WERI-Rb-1 (cell line): Measurements from ENCODE around the gene PSMF1.

ENCODE experiments used
- DNase-seq: peaks from one replicate; pipeline ENCODE4 v3.0.0-alpha.2; 2020
- H3K27ac ChIP-seq: fragments of 250-450 bp; sonication (Bioruptor Pico); 2 replicates; pipeline ENCODE4 v1.5.1; 2020; ENCODE audit warnings: mild to moderate bottlenecking, moderate library complexity
- H3K27me3 ChIP-seq: fragments of 250-450 bp; sonication (Bioruptor Pico); 2 replicates; pipeline ENCODE4 v1.5.1; 2021; ENCODE audit warnings: mild to moderate bottlenecking, low read depth, moderate library complexity; ENCODE audit not compliant: insufficient read depth, severe bottlenecking
- H3K36me3 ChIP-seq: fragments of 250-450 bp; sonication (Bioruptor Pico); 2 replicates; pipeline ENCODE4 v1.5.1; 2020; ENCODE audit warnings: mild to moderate bottlenecking, moderate library complexity
- H3K4me3 ChIP-seq: 2 replicates; pipeline ENCODE4 v1.5.1; 2011; ENCODE audit warnings: low read depth, mild to moderate bottlenecking, control low read depth, low read length
- H3K9me3 ChIP-seq: fragments of 250-450 bp; sonication (Bioruptor Pico); 2 replicates; pipeline ENCODE4 v1.5.1; 2021; ENCODE audit warnings: mild to moderate bottlenecking, moderate library complexity; ENCODE audit not compliant: severe bottlenecking
- TF ChIP-seq, protein P1 (sequence below): IDR thresholded peaks from 2 replicates; pipeline ENCODE4 v1.5.1; 2011; ENCODE audit warnings: low read depth, mild to moderate bottlenecking, control low read depth, inconsistent platforms, low read length

The PSMF1 gene

DNA sequence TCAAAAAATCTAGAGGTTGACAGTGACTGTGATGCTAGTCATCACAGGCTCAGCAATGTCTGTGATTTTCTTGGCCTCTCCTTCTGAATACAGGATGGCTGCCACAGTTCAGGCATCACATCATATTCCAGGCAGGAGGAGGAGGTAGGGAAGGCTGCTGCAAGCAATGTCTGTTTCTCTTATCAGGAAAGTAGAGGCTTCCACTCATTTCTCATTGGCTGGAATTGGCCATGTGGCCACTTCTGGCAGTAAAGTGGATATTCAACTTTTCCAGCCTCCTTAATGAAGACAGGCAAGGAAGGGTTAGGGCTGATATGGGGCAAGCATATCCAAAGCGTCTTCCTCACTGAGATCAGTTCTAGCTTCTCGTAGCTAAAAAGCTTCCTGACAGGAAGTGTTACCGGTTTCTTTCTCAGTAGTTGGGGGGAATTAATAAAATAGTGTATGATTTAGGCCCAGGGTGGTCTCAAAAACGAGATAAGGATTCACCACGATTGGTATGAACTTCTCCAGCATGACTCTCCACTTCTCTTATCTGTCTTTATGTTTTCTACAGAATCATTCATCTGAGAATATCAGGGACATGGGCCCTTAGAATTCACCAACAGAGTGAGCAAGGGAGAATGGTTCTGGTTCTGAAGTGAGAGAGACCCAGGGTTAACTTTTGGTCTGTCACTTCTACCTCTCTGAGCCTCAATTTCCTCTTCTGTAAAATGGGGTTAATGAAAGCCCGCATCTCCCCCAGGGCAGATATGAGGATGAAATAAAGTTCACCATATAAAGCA, 32.7 kb upstream of the PSMF1 start:
- no peak for DNase-seq
- Histone ChIP-seq H3K27me3 (no peaks in the 10 kb centered on the region), H3K36me3 (no peaks in the 10 kb centered on the region), H3K4me3 (no peak overlapping the region), H3K9me3 (peaks cover 16% of the 10 kb centered on the region), H3K27ac (no peak overlapping the region)
- TF ChIP-seq, protein P1, sequence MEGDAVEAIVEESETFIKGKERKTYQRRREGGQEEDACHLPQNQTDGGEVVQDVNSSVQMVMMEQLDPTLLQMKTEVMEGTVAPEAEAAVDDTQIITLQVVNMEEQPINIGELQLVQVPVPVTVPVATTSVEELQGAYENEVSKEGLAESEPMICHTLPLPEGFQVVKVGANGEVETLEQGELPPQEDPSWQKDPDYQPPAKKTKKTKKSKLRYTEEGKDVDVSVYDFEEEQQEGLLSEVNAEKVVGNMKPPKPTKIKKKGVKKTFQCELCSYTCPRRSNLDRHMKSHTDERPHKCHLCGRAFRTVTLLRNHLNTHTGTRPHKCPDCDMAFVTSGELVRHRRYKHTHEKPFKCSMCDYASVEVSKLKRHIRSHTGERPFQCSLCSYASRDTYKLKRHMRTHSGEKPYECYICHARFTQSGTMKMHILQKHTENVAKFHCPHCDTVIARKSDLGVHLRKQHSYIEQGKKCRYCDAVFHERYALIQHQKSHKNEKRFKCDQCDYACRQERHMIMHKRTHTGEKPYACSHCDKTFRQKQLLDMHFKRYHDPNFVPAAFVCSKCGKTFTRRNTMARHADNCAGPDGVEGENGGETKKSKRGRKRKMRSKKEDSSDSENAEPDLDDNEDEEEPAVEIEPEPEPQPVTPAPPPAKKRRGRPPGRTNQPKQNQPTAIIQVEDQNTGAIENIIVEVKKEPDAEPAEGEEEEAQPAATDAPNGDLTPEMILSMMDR: no peak

DNA sequence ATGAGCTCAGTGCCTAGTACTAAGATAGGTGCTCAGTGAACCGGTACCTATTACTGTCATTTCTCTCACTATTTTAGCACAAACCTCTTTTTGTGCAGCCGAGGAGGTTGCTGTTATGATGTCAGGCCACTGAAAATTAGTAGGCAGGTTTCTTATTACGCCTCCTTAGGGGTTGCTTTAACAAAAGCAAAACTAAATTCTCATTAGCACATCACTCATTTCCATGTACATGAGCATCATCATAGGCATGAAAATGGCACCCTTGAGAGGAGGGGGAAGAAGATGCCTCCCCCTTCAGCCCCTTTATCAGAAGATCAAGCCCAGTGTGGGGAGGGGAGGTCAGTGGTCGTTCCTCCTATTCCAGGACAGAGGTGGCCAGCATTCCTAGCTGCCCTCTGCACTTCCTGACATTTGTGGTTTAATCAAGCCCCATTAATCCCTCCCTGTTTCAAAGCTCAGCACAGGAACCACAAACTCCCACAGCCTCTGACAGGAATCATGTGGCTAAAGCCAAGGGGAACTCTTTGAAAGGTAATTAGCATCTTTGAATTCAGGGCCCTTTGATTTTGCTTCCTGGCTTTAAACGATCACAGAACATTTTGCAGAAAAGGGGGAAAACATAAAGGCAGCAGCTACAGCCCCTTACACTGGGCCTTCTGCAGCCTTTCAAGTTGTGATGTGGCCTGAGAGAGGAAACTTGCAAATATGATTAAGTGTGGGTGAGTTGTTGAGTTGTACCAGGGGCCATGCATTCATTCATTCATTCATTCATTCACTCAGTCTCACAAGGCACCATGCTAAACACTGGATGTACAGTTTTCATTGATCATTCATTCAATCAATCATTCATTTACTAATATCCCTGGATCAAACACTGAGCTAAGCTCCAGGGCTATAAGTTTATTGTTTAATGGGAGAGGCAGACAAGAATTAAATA, 31.9 kb upstream of the PSMF1 start:
- DNase-seq: peak; percentile 12
- no peaks in the 10 kb centered on the region for H3K27me3 ChIP-seq
- TF ChIP-seq, protein P1: no peak
- H3K4me3 ChIP-seq: no peak overlapping the region
- H3K9me3 ChIP-seq: peaks cover 16% of the 10 kb centered on the region
- peak overlapping the region; percentile 74 for H3K27ac ChIP-seq
- no peaks in the 10 kb centered on the region for H3K36me3 ChIP-seq

DNA sequence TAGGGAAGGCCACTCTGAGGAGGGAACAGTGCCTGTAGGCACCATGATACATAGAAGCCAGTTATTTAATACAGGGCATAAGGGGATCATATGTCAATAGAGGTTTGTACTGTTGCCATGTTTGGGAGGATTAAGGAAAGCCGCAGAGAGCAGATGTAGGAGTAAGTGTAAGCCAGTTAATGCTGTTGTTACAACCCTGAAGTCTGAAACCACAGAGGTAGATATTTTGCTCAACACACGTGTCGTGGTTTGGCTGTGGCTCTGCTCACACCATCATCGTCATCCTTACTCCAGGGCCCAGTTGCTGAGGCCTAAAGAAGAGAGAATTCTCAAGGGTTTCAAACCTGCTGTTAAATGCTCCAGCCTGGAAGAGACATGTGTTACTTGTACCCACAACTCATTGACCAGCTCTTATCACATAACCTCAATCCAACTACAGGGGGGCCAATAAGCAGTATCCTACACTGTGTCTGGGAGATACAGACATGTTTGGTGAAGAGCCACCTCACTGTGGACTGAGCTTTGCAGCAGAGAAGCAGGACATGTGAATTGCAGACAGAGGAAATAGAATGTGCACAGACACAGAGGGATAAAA, 31.0 kb upstream of the PSMF1 start:
- Histone ChIP-seq H3K27me3 (no peaks in the 10 kb centered on the region), H3K27ac (peak overlapping the region; percentile 74), H3K4me3 (peak overlapping the region; percentile 6; the same call in 1 of the 2 replicates), H3K36me3 (no peaks in the 10 kb centered on the region), H3K9me3 (peaks cover 16% of the 10 kb centered on the region)
- DNase-seq: peak; percentile 61
- TF ChIP-seq, protein P1: no peak

DNA sequence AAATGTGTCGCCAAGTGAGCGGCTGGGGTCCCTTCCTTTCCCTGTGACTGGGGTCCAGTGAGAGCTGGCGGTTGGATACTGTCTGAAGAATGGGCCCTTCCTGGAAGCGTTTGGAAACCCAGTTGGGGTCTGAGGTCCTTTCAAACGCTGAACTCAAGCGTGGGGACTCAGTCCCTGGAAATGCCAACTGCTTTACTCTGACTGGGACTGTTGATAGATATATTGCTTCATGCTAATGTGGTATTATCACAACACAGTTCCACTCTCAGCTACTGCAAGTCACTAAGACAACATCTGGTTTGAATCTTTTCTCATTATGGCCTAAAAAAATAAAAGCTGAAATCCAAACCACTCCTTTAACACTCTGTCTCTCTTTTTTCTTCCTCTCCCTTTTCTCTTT, 23.7 kb upstream of the PSMF1 start:
- Histone ChIP-seq H3K4me3 (no peak overlapping the region), H3K27ac (no peak overlapping the region), H3K27me3 (no peaks in the 10 kb centered on the region), H3K9me3 (peaks cover 6% of the 10 kb centered on the region), H3K36me3 (no peaks in the 10 kb centered on the region)
- DNase-seq: no peak
- TF ChIP-seq, protein P1: no peak

DNA sequence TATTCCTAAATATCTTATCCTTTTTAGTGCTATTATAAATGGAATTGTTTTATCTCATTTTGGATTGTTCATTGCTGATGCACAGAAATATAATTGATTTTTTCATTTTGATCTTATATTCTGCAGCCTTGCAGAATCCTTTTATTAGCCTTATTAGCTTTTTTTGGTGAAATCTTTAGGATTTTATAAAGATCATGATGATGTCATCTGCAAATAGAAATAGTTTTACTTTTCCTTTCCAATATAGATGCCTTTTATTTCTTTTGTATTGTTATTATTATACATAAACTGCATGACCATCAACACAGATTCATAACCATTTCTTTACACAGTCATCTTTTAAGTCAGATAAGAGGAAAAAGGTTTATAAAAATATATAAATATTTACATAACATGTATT, 16.9 kb upstream of the PSMF1 start:
- Histone ChIP-seq H3K4me3 (no peak overlapping the region), H3K27me3 (no peaks in the 10 kb centered on the region), H3K27ac (no peak overlapping the region), H3K9me3 (peaks cover 8% of the 10 kb centered on the region), H3K36me3 (no peaks in the 10 kb centered on the region)
- no peak for DNase-seq
- TF ChIP-seq, protein P1: no peak
